Endothelial cell of umbilical vein (primary cell): ENCODE results near the gene APEH. TPM values are rescaled to one million over a fixed set of nuclear protein-coding genes. Genes with fewer than 3 reads are reported as not detected.

Source experiments
- BruUV-seq: library from RNA; stranded (reverse); fragments of 400-500 nt; replicated peaks from 2 replicates; lab custom pipeline; 2021; lab: Mats Ljungman, UMichigan
- CTCF ChIA-PET: fragments of 300-600, 350-600 bp; sonication (Branson Sonifier 250); formaldehyde crosslinking; loops from one replicate; lab custom pipeline; 2021; ENCODE audit warnings: antibody characterized with exemption, inconsistent platforms; lab: Charles Lee
- POLR2A ChIA-PET: fragments of 300-600, 350-600 bp; sonication (Branson Sonifier 250); formaldehyde crosslinking; loops from one replicate; lab custom pipeline; 2021; ENCODE audit warnings: antibody characterized with exemption, inconsistent platforms; lab: Charles Lee
- DNase-seq: peaks from one replicate; pipeline ENCODE4 v3.0.0-alpha.2; 2011; ENCODE audit warnings: low read depth, low spot score
- FAIRE-seq: peaks from 2 replicates; lab custom pipeline; 2011; peaks lifted over from hg19 to GRCh38; lab: Jason Lieb, UNC
- H2AFZ ChIP-seq: 2 replicates; pipeline ENCODE4 v1.6.0; 2012; ENCODE audit warnings: low read depth, low read length, control low read depth, inconsistent platforms
- H3K27ac ChIP-seq: 2 replicates; pipeline ENCODE4 v1.5.1; 2011; ENCODE audit warnings: low read depth, mild to moderate bottlenecking, control low read depth, low read length, moderate library complexity; ENCODE audit not compliant: insufficient read depth
- H3K27me3 ChIP-seq, 2 experiments: 2 replicates each; pipeline versions ENCODE4 v1.6.0 to v1.6.1; 2011; ENCODE audit warnings: low read length in 2 of 2, mixed read lengths in 1 of 2; ENCODE audit not compliant: control insufficient read depth in 2 of 2, insufficient read depth in 2 of 2
- H3K36me3 ChIP-seq, 2 experiments: 2 replicates in 1 of 2; 3 replicates in 1 of 2; pipeline ENCODE4 v1.5.1; 2011; ENCODE audit warnings: low read length in 2 of 2, mild to moderate bottlenecking in 1 of 2, moderate library complexity in 1 of 2; ENCODE audit not compliant: control insufficient read depth in 2 of 2, insufficient read depth in 2 of 2; ENCODE audit errors: extremely low read depth in 1 of 2
- H3K4me1 ChIP-seq: 3 replicates; pipeline ENCODE4 v1.5.1; 2011; ENCODE audit warnings: mild to moderate bottlenecking, low read length; ENCODE audit not compliant: control insufficient read depth, insufficient read depth; ENCODE audit errors: extremely low read depth
- H3K4me2 ChIP-seq: 2 replicates; pipeline ENCODE4 v1.6.1; 2011; ENCODE audit warnings: low read length, control low read depth, mixed read lengths; ENCODE audit not compliant: insufficient read depth
- H3K4me3 ChIP-seq, 3 experiments: fragments of 200-600 bp in 1 of 3; sonication (generic), shearing (Covaris generic) in 1 of 3; replicated peaks in 1 of 3; 2 replicates each; pipeline ENCODE4 v1.5.1; 2011 to 2016; ENCODE audit warnings: control low read depth in 3 of 3, low read length in 3 of 3, mild to moderate bottlenecking in 2 of 3, inconsistent platforms in 1 of 3, low read depth in 1 of 3, moderate library complexity in 1 of 3; ENCODE audit not compliant: insufficient read depth in 1 of 3
- H3K79me2 ChIP-seq: 2 replicates; pipeline ENCODE4 v1.6.0; 2012; ENCODE audit warnings: low read length, inconsistent platforms; ENCODE audit not compliant: control insufficient read depth, insufficient read depth
- H3K9ac ChIP-seq: replicated peaks from 2 replicates; pipeline ENCODE3; 2011; ENCODE audit warnings: low read length, control low read depth; ENCODE audit not compliant: insufficient read depth; ENCODE audit errors: extremely low read depth
- H3K9me1 ChIP-seq: replicated peaks from 3 replicates; pipeline ENCODE4 v1.6.0; 2011; ENCODE audit warnings: mild to moderate bottlenecking, low read length; ENCODE audit not compliant: control insufficient read depth, insufficient read depth; ENCODE audit errors: extremely low read depth
- H3K9me3 ChIP-seq: replicated peaks from 2 replicates; pipeline ENCODE4 v1.5.1; 2012; ENCODE audit warnings: low read length, inconsistent platforms; ENCODE audit not compliant: control insufficient read depth, insufficient read depth
- H4K20me1 ChIP-seq: replicated peaks from 2 replicates; pipeline ENCODE3; 2011; ENCODE audit warnings: mild to moderate bottlenecking, low read length; ENCODE audit not compliant: control insufficient read depth, insufficient read depth; ENCODE audit errors: extremely low read depth
- CTCF ChIP-seq, 2 donors: IDR thresholded peaks; 1 replicate in 1 of 2; 2 replicates in 1 of 2; pipeline ENCODE4 v1.5.1; 2011; ENCODE audit warnings: low read length in 2 of 2, mild to moderate bottlenecking in 2 of 2, moderate library complexity in 2 of 2, control low read depth in 1 of 2, inconsistent platforms in 1 of 2, low read depth in 1 of 2; ENCODE audit not compliant: insufficient read depth in 1 of 2; ENCODE audit errors: extremely low read depth in 1 of 2
- EZH2 ChIP-seq: IDR thresholded peaks from 2 replicates; pipeline ENCODE4 v1.6.1; 2012; ENCODE audit warnings: borderline replicate concordance, low read depth, mild to moderate bottlenecking, moderate library complexity, low read length, inconsistent platforms; ENCODE audit not compliant: severe bottlenecking
- FOS ChIP-seq: IDR thresholded peaks from 2 replicates; pipeline ENCODE4 v1.6.1; 2011; ENCODE audit warnings: mild to moderate bottlenecking, low read length, moderate library complexity, borderline replicate concordance; ENCODE audit not compliant: insufficient read depth
- GATA2 ChIP-seq: IDR thresholded peaks from 2 replicates; pipeline ENCODE4 v1.7.0; 2011; ENCODE audit warnings: low read depth, mild to moderate bottlenecking, moderate library complexity, mixed read lengths, low read length; ENCODE audit not compliant: insufficient read length, insufficient read depth
- JUN ChIP-seq: IDR thresholded peaks from 2 replicates; pipeline ENCODE4 v1.6.1; 2011; ENCODE audit warnings: borderline replicate concordance, low read depth; ENCODE audit not compliant: insufficient read length, insufficient read depth
- MAX ChIP-seq: IDR thresholded peaks from 2 replicates; pipeline ENCODE4 v1.6.1; 2011; ENCODE audit not compliant: insufficient read depth, insufficient read length
- MYC ChIP-seq: IDR thresholded peaks from one replicate; pipeline ENCODE4 v1.6.1; 2011; ENCODE audit warnings: mild to moderate bottlenecking, low read depth, low read length
- POLR2A ChIP-seq: IDR thresholded peaks from 2 replicates; pipeline ENCODE4 v1.6.1; 2012; ENCODE audit warnings: low read depth, mild to moderate bottlenecking, control low read depth, low read length
- POLR2AphosphoS5 ChIP-seq: IDR thresholded peaks from 2 replicates; pipeline ENCODE4 v1.6.1; 2012; ENCODE audit warnings: low read depth, mild to moderate bottlenecking, control low read depth, low read length, moderate library complexity; ENCODE audit not compliant: insufficient read depth
- dilution Hi-C: fragments of 300-500 bp; cut with MboI; formaldehyde crosslinking; loops from one replicate; pipeline ENCODE4 v1.15.0; 2019; ENCODE audit warnings: low sequenced_read_pairs; ENCODE audit not compliant: extremely low pct_ligation_motif_present
- intact Hi-C: fragments of 100-400 bp; cut with micrococcal nuclease; formaldehyde crosslinking; loops from one replicate; pipeline ENCODE4 v1.10.0; 2022
- polyA plus RNA-seq, 4 experiments: library from polyadenylated mRNA; depleted of rRNA in 3 of 4; stranded (reverse) in 3 of 4; unstranded in 1 of 4; fragments of >200 nt; gene quantifications; 2 replicates each; pipeline versions ENCODE4 v1.2.1 to v1.2.3, GENCODE V29; 2011 to 2012; ENCODE audit warnings: missing spikeins in 1 of 4
- total RNA-seq: library from RNA; stranded (reverse); gene quantifications from 2 replicates; pipeline ENCODE4 v1.2.3, GENCODE V29; 2021

Gene APEH
- total and polyA plus RNA-seq, 2 donors (not counting 3 experiments of a cell fraction or from before 2014, with no cell fraction given), result 68.2 to 74.3 TPM

- no peak for TF ChIP-seq POLR2A
- no peak for TF ChIP-seq MAX
- no peak for TF ChIP-seq GATA2
- TF ChIP-seq POLR2AphosphoS5, result no peak
- TF ChIP-seq FOS, result no peak
- no peak for TF ChIP-seq JUN
- no peak for TF ChIP-seq EZH2
- TF ChIP-seq MYC, result no peak
- TF ChIP-seq CTCF (IDR thresholded peaks at IDR 0.05; ENCODE audit: extremely low read depth in 1 of 2, insufficient read depth in 1 of 2, low read depth in 1 of 2, low read length in 2 of 2), result no peak
- H3K4me1 ChIP-seq, result no peaks in the 10 kb centered on the region
- no peaks in the 10 kb centered on the region for H3K79me2 ChIP-seq
- no peaks in the 10 kb centered on the region for H4K20me1 ChIP-seq
- BruUV-seq, result no TSS peak
- POLR2A ChIA-PET, result no interaction called here
- peaks cover 0 to 4% of the 10 kb centered on the region in 2 experiments for H3K27me3 ChIP-seq
- dilution Hi-C loops, result no loop called here
- no peak for FAIRE-seq
- no peak overlapping the region for H2AFZ ChIP-seq
- H3K4me2 ChIP-seq, result no peak overlapping the region
- intact Hi-C loops, result no loop called here
- no peak for DNase-seq
- CTCF ChIA-PET, result interaction anchor here (0.8 to 1.1 kb wide), 2 partner anchors 60 to 90 kb away, joined by 3 to 4 read pairs; no protein-coding TSS in a partner anchor
- H3K9me3 ChIP-seq, result no peaks in the 10 kb centered on the region
- H3K4me3 ChIP-seq, result no peak overlapping the region
- no peaks in the 10 kb centered on the region for H3K9me1 ChIP-seq
- no peak overlapping the region for H3K9ac ChIP-seq
- no peaks in the 10 kb centered on the region for H3K36me3 ChIP-seq
- no peak overlapping the region for H3K27ac ChIP-seq
Observed at GRCh38 chr3:49629866-49630265, 44.3 kb upstream of the APEH start.
